DMS 273 (cell line): ENCODE measurements around the gene APPL2.
"Not testable (repeated sequence)": the region's sequence is repeated elsewhere in the genome, so short reads cannot be mapped to it uniquely, and the experiment has no call there.

ENCODE experiments used
- DNase-seq: peaks from one replicate; lab custom pipeline; 2025; ENCODE audit not compliant: unreplicated experiment; lab: John Stamatoyannopoulos, UW

The APPL2 gene

GRCh38 chr12:105196090-105196489, 39.9 kb downstream of the APPL2 start:
- no peak for DNase-seq

- DNase-seq, result no peak
Measured at GRCh38 chr12:105194947-105195346, 41.0 kb downstream of the APPL2 start.

DNA sequence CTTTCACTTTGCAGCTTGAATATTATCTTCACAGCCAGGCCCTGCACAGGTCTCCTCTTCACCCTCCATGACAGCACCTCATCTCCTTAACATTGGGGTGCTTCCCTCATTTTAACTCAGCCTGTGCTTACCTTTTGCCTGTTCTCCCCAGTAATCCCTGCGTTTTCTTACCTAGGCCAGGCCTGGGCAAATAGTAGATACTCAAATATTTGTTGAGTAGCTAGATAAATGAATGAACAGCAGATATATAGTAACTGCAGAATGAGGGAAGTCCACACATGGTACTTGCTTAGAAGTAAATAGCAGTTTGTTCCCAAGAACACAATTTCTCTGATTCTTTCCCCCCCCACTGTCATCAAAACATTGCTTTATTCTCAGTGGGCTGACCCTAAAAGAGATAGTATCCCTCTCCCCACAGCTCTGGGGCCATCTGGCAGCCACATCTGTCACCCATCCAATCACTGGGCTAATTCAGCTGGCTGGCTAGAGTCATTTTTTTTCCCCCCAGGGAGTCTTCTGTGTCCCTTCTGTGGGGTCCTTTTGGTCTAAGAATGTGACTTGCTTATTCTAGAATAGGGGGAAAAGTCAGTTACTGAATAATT, 43.2 kb downstream of the APPL2 start:
- DNase-seq, result peak; percentile 54

GRCh38 chr12:105190530-105190929, 45.4 kb downstream of the APPL2 start:
- no peak for DNase-seq

DNA sequence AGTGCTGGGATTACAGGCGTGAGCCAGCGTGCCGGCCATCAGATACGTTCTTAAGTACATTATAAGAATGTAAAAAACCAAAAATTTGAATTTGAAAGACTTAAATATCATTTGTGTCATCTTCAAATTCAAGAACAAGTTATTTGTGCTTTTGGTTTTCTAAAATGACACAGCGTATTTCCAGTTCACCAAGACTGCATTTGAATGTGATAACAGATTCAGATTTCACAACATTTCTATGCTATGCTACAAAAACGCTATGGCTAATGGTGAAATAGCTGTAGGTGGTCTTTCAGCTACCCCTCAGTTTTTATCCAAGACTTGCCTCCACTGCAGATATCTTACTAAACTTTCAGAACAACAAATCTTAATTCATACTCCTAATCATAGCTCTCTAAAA, 46.7 kb downstream of the APPL2 start:
- no peak for DNase-seq

GRCh38 chr12:105183976-105184375, 52.0 kb downstream of the APPL2 start:
- not testable (repeated sequence) for DNase-seq

DNA sequence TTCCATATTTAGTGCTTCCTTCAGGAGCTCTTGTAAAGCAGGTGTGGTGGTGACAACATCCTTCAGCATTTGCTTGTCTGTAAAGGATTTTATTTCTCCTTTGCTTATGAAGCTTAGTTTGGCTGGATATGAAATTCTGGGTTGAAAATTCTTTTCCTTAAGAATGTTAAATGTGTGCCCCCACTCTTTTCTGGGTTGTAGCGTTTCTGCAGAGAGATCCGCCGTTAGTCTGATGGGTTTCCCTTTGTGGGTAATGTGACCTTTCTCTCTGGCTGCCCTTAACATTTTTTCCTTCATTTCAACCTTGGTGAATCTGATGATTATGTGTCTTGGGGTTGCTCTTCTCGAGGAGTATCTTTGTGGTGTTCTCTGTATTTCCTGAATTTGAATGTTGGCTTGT, 52.6 kb downstream of the APPL2 start:
- DNase-seq, result not testable (repeated sequence)

DNA sequence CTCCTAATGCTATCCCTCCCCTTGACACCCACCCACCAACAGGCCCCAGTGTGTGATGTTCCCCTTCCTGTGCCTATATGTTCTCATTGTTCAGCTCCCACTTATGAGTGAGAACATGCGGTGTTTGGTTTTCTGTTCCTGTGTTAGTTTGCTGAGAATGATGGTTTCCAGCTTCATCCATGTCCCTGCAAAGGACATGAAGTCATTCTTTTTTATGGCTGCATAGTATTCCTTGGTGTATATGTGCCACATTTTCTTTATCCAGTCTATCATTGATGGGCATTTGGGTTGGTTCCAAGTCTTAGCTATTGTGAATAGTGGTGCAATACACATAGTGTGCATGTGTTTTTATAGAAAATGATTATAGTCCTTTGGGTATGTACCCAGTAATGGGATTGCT, 56.9 kb downstream of the APPL2 start:
- DNase-seq, result not testable (repeated sequence)

- no peak for DNase-seq
Measured at GRCh38 chr12:105177208-105177607, 58.8 kb downstream of the APPL2 start.

- DNase-seq, result no peak
Measured at GRCh38 chr12:105175397-105175990, 60.5 kb downstream of the APPL2 start.

GRCh38 chr12:105171691-105172436, 64.1 kb downstream of the APPL2 start:
- no peak for DNase-seq

DNA sequence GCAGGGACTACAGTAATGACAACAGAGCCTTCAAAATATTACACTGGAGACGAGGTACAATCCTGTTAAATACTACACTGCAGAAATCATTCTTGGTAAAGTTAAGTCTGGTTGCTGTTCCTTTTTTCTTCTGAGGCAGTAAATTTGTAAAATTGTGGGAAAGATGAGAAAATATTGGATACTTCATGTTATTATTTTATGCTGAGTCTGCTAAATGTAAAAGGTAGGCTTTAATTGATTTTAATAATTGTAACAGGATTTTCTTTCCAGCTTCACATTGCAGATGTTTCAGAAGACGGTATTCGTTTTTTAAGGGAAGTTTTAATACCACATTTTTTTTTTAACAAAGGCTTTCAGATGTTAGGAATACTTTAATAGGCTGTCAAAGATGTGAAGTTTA, 65.8 kb downstream of the APPL2 start:
- DNase-seq, result no peak

DNA sequence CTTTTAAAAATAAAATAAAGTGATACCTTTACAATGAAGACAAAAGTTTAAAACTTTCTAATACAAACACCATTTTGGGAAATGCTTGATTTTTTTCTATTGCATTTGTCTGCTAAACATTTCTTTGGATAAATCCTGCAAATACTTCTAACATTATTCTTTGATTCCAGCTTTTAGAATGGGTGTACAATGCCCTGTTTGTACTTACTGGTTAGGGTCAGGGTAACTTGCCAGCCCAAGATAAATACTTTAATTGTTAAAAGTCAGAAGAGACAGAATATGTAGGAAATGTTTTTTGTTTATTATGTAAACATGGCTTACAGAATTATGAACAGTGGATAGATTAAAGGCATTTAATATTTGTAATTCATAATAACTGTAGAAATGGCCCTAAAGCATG, 68.0 kb downstream of the APPL2 start:
- DNase-seq, result no peak

GRCh38 chr12:105167346-105167745, 68.6 kb downstream of the APPL2 start:
- no peak for DNase-seq

DNA sequence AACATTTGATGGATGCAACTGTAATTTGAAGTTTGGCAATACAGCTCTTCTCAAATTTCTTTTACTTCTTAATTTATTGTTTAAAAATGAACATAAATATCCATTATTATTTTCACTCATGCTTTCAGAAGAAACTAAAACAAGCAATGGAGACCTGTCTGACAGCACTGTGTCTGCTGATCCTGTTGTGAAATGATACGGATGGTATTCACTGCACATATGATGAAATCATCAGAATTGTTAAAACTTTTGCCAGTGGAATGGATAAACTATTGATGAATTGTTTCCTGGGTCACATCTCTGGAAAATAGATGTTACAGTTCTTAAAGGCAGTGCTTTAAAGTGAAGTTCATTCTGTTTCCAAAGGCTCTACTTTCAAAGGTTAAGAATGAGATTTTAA, 69.2 kb downstream of the APPL2 start:
- DNase-seq, result no peak

DNA sequence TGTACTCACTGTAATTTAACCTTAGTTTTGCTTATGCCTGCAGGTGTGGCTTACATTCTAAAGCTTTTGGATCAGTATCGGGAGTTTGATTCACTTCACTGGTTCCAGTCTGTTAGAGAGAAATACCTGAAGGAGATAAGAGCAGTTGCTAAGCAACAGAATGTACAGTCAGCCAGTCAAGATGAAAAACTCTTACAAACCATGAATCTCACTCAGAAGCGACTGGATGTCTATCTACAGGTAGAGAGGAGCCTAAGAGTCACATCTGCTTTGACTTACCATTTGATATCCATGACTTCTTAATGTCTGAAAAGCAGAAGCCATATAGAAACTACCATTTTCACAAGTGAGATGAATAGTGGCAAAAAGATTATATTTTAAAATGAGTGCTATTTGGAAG, 71.9 kb downstream of the APPL2 start:
- no peak for DNase-seq

DNA sequence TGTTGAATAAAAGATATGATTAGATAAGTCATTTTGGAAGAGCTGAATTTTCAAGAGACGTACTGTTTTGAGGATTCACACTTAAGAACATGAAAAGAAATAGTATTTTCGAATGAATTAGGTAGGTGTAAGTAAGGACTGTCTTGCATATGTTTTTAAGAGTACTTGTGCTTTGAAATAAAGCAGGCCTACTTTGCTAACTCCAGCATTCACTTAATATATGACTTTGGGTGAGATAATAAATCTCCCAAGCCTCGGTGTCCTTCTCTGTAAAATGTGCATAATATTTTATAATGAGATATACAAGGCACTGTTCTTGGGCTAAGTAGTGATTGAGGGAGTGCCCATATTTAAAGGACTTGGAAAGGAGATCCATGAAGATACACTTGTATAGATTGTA, 73.8 kb downstream of the APPL2 start:
- DNase-seq, result no peak

DNA sequence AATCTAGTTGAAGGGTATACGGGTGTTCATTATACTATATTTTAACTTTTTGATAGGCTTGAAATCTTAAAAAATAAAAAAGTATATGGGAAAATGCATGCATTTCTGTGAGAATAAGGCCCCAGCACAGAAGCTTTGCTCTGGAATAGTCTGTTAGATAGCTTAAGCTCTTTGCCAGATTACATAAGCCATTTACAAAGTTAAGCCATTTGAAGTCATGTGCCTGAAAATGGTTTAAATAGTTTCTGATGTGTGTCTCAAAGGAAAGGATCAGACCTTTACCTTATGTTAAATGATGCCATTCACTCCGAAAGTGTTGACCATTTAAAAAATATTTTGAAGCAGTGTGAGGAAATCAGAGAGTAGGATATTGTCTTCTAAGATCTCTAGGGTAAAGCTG, 77.1 kb downstream of the APPL2 start:
- no peak for DNase-seq

GRCh38 chr12:105157606-105158005, 78.4 kb downstream of the APPL2 start:
- no peak for DNase-seq

DNA sequence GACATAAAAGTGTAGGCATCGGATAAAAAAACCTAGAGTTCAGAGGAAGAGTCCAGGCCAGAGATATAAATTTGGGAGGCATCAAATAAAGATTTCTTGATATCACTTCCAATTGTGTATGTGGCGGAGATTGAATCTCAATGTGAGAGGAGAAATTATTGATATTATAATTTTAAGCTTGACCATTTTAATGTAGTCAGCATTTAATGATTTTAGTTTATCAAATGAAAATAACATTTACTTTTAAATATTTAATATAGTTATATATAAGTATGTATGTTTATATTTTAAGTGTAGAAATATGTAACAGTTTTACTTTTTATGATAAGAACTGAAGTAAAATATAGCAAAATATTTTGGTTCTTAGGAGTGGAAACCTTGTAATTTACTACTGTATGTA, 79.7 kb downstream of the APPL2 start:
- DNase-seq, result no peak

GRCh38 chr12:105142259-105142658, 93.7 kb downstream of the APPL2 start:
- no peak for DNase-seq

GRCh38 chr12:105141320-105141922, 94.6 kb downstream of the APPL2 start:
- DNase-seq, result no peak
